Heart left ventricle (tissue), 16 donors: ENCODE results near the gene LLPH. TPM values are rescaled to one million over a fixed set of nuclear protein-coding genes. Genes with fewer than 3 reads are reported as not detected.

ENCODE experiments used
- ATAC-seq, 4 donors: fragments of 200-7000 bp; cut with Tn5 transposase; one replicate each; pipeline ENCODE4 v1.9.1; 2020 to 2022; ENCODE audit warnings: moderate library complexity in 4 of 4, mild to moderate bottlenecking in 3 of 4, moderate number of reproducible peaks in 1 of 4
- DNase-seq, 5 donors: peaks; one replicate each; pipeline ENCODE4 v3.0.0-alpha.2; 2020
- H3K27ac ChIP-seq, 12 donors: fragments of 200-600 bp; sonication (generic) in 4 of 12; one replicate each; pipeline versions ENCODE4 v1.5.0 to v1.8.0; 2016 to 2022; ENCODE audit warnings: mild to moderate bottlenecking in 2 of 12
- H3K27me3 ChIP-seq, 9 donors: fragments of 200-600 bp; sonication (generic) in 2 of 9; one replicate each; pipeline versions ENCODE4 v1.5.1 to v1.8.0; 2016 to 2022; ENCODE audit warnings: mild to moderate bottlenecking in 3 of 9
- H3K36me3 ChIP-seq, 9 donors: fragments of 200-600 bp; sonication (generic) in 2 of 9; one replicate each; pipeline versions ENCODE4 v1.5.0 to v1.8.0; 2018 to 2022; ENCODE audit warnings: mild to moderate bottlenecking in 2 of 9
- H3K4me1 ChIP-seq, 12 donors: fragments of 200-600 bp; sonication (generic) in 4 of 12; one replicate each; pipeline versions ENCODE4 v1.5.0 to v1.8.0; 2016 to 2022; ENCODE audit warnings: mild to moderate bottlenecking in 3 of 12
- H3K4me3 ChIP-seq, 12 donors: fragments of 200-600 bp; sonication (generic) in 4 of 12; one replicate each; pipeline versions ENCODE4 v1.5.0 to v1.8.0; 2017 to 2022; ENCODE audit warnings: mild to moderate bottlenecking in 9 of 12, moderate library complexity in 4 of 12
- H3K9me3 ChIP-seq, 12 donors: fragments of 200-600 bp; sonication (generic) in 4 of 12; one replicate each; pipeline versions ENCODE4 v1.5.0 to v1.8.0; 2016 to 2022; ENCODE audit warnings: mild to moderate bottlenecking in 1 of 12
- POLR2A ChIP-seq, 2 donors: fragments of 450-650 bp; IDR thresholded peaks; one replicate each; pipeline ENCODE4 v1.6.1; 2017; ENCODE audit warnings: antibody characterized with exemption in 2 of 2, mild to moderate bottlenecking in 2 of 2, moderate library complexity in 2 of 2
- WGBS, 4 donors: extraction: QIAGEN DNeasy Blood & Tissue Kit in 2 of 4; methylation state at CpG; one replicate each; pipeline versions ENCODE4 v1.1.5 to v1.1.7; 2013 to 2018; 5-methylcytosine and 5-hydroxymethylcytosine counted together
- intact Hi-C, 10 donors: fragments of 100-400 bp; cut with DNase I; formaldehyde crosslinking; loops; one replicate each; pipeline versions ENCODE4 v1.11.1 to v1.14.2; 2022
- polyA plus RNA-seq, 2 donors: library from polyadenylated mRNA; stranded (reverse); fragments of 200-250 nt; gene quantifications; one replicate each; pipeline ENCODE4 v1.2.3, GENCODE V29; 2013
- total RNA-seq, 9 donors: library from RNA; depleted of rRNA in 2 of 9; stranded (reverse); fragments of >200 nt in 2 of 9; fragmentation: NEBNext Ultra II Directional in 3 of 9; extraction: Animal tissue kit (Norgen Biotek cat#: 25700) in 3 of 9; gene quantifications; one replicate each; pipeline versions ENCODE4 v1.1.0 to v1.2.4, GENCODE V29; 2016 to 2023
- TF ChIP-seq, protein P1 (sequence below), 12 donors: fragments of 200-600 bp; sonication (generic) in 4 of 12; IDR thresholded peaks; one replicate each; pipeline versions ENCODE4 v1.5.0 to v1.8.0; 2018 to 2022; ENCODE audit warnings: antibody characterized with exemption in 12 of 12, mild to moderate bottlenecking in 5 of 12
- donor health status: ischemic (EF 13 %, LVEDD 7.1; RV severe dilation, severe dysfunction).
- donor health status: healthy with polysubstance abuse.
- donor health status: DM: no; HTN: yes; CAD: no.
- donor health status: DM: no; HTN: no; CAD: no.
- donor health status: ischemic (EF 25% LVEDD 6.9; RV normal size, moderate dysfunction).
- donor health status: ischemic (EF 25% LVEDD 5.7; RV mildly dilated, moderate dysfunction).
- donor health status: healthy.
- donor health status: DM: yes; HTN: yes; CAD: no.
- donor health status: ischemic (EF 35%, LVEDD 5.7; RV mildly dilated, moderate dysfunction).
- donor health status: nonischemic (EF 11% LVEDD 7.7; RV severe dilation, severe dysfunction).
- donor health status: DM: yes; HTN: yes; CAD: no.
- donor health status: PGD.
- donor health status: ischemic (EF 29% LVEDD 5.4; RV normal size, mild dysfunction).
- donor health status: nonischemic (EF 23%, LVEDD 6.1; RV moderate dilation, normal function).

The LLPH gene
- total and polyA plus RNA-seq, 11 donors = 5.0 to 49.1 (median 18.3) TPM

DNA sequence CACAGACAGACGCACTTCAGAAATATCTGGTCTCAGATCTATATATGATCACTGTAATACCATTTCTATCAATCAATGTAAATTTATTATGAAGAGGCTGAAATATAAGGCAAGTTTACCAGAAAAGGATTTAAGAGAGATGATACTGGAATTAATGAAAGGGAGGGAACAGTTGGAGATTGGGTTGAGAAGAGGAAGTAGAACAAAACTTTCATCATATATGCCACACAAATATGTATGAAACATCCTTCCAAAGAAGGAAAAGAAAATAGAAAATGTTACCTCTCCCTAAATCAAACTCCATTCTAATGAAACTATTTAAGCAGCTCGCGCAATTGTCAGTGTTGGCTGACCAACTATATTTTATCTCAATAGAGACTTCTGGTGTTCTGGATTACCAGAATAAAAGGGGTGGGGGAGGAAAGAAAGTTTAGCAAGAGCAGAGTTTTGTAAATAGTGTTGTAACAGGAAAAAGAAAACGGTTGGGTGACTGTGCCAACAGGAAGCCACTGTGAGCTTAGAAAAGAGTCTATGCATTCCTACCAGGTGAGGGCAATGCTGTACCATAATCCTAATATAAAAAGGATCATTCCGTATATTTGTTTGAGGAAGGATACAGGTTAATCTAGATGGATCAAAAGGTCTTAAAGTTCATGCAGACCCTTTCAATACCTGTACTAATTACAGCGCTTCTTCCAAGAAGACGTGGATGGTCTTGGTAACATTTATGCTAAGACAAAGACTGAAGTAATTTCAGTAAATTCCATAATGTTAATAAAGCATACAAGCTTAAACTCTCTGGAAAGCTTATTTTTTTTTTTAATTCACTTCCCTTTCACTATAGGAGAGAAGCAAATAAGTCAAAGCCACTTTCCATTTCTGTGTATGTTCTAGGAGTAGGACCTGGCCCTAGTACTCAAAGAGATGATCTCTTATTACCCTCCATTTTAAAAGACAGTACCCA lies 14.5 kb upstream of the LLPH start:
- intact Hi-C loops = loop anchor here in 5 of 10 donors (5.0 to 10.0 kb wide), 4 partner anchors 152 to 550 kb away; partner anchors contain the start of gene HELB (in 2 of the 5)
- peak overlapping the region in 11 of 12 donors; percentile 20 to 80 (median 62) for H3K27ac ChIP-seq

DNA sequence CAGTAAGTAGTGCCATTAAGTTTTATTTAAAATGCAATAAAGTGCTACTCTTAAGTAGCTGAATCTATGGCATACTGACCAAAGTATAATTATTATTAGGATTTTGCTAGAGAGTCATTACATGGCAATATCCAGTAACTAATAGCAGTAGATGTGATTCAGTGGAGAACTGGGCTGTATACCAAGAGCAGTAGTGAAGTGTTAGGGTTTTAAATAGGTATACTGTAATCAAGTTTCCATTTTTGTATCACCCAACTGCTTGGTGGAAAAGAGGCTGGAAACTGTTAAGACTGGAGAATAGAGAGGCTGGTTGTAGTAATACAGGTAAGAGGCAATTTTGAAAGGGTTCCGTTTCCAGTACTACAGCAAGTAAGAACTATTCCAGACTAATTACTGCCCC lies 13.3 kb upstream of the LLPH start:
- Histone ChIP-seq H3K36me3 (peaks cover 0 to 87% (median 55%) of the 10 kb centered on the region in 9 donors), H3K27me3 (no peaks in the 10 kb centered on the region), H3K4me3 (no peak overlapping the region), H3K27ac (peak overlapping the region in 10 of 12 donors; percentile 3 to 80 (median 63)), H3K9me3 (peaks cover 0 to 26% (median 16%) of the 10 kb centered on the region in 12 donors), H3K4me1 (peaks cover 3 to 51% (median 21%) of the 10 kb centered on the region in 12 donors)
- TF ChIP-seq POLR2A (IDR thresholded peaks at IDR 0.05) = no peak
- TF ChIP-seq, protein P1, sequence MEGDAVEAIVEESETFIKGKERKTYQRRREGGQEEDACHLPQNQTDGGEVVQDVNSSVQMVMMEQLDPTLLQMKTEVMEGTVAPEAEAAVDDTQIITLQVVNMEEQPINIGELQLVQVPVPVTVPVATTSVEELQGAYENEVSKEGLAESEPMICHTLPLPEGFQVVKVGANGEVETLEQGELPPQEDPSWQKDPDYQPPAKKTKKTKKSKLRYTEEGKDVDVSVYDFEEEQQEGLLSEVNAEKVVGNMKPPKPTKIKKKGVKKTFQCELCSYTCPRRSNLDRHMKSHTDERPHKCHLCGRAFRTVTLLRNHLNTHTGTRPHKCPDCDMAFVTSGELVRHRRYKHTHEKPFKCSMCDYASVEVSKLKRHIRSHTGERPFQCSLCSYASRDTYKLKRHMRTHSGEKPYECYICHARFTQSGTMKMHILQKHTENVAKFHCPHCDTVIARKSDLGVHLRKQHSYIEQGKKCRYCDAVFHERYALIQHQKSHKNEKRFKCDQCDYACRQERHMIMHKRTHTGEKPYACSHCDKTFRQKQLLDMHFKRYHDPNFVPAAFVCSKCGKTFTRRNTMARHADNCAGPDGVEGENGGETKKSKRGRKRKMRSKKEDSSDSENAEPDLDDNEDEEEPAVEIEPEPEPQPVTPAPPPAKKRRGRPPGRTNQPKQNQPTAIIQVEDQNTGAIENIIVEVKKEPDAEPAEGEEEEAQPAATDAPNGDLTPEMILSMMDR (IDR thresholded peaks at IDR 0.05) = no peak
- WGBS, 4 donors = 64 to 71% (median 66%) methylated on average over 1 of the region's 1 CpG
- intact Hi-C loops = loop anchor here in 4 of 10 donors (10.0 kb wide), 3 partner anchors 161 to 551 kb away; partner anchors contain the start of gene HELB (in 2 of the 4)
- peak; percentile 78 to 91 (median 90) for ATAC-seq
- no peak for DNase-seq

More for the DNA sequence above, 14.5 kb upstream of the LLPH start:
- Histone ChIP-seq H3K4me3 (no peak overlapping the region), H3K9me3 (peaks cover 0 to 24% (median 16%) of the 10 kb centered on the region in 12 donors), H3K27me3 (no peaks in the 10 kb centered on the region), H3K4me1 (peaks cover 3 to 42% (median 19%) of the 10 kb centered on the region in 12 donors), H3K36me3 (peaks cover 0 to 80% (median 56%) of the 10 kb centered on the region in 9 donors)
- ATAC-seq (peak; percentile 56 to 86 (median 84)), DNase-seq (peak in 2 of 5 donors; percentile 32 to 46)
- WGBS, 4 donors = 40 to 52% (median 41%) methylated on average over 7 of the region's 7 CpGs
- TF ChIP-seq, protein P1 (IDR thresholded peaks at IDR 0.05) = peak in 11 of 12 donors; percentile 45 to 77 (median 68)
- no peak for TF ChIP-seq POLR2A (IDR thresholded peaks at IDR 0.05)

DNA sequence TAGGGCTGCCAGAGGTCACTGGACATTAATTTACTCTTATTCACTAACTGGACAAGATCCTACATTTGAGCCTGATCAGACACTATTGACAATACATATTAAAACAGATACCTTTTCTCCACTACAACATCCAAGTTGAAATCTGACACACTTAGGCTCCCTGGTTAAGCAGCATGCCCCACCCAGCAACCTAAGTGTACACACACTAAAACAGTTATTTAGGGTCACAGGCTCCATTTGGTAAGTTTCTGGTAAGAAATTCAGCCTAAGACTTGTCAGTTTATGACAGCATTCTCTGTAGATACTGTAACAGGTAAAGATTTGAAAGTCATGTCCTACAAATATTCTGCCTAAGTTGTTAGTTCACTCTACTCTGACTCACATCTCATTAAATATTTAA lies 12.3 kb upstream of the LLPH start:
- H3K27me3 ChIP-seq = no peaks in the 10 kb centered on the region
- no peak for TF ChIP-seq POLR2A (IDR thresholded peaks at IDR 0.05)
- TF ChIP-seq, protein P1 (IDR thresholded peaks at IDR 0.05) = no peak
- no peak for ATAC-seq
- peaks cover 0 to 86% (median 55%) of the 10 kb centered on the region in 9 donors for H3K36me3 ChIP-seq
- DNase-seq = no peak
- H3K4me3 ChIP-seq = no peak overlapping the region
- intact Hi-C loops = loop anchor here in 4 of 10 donors (10.0 kb wide), 3 partner anchors 162 to 552 kb away; partner anchors contain the start of gene HELB (in 2 of the 4)
- peaks cover 3 to 52% (median 22%) of the 10 kb centered on the region in 12 donors for H3K4me1 ChIP-seq
- H3K27ac ChIP-seq = peak overlapping the region in 8 of 12 donors; percentile 5 to 80 (median 66)
- H3K9me3 ChIP-seq = peaks cover 0 to 26% (median 16%) of the 10 kb centered on the region in 12 donors

DNA sequence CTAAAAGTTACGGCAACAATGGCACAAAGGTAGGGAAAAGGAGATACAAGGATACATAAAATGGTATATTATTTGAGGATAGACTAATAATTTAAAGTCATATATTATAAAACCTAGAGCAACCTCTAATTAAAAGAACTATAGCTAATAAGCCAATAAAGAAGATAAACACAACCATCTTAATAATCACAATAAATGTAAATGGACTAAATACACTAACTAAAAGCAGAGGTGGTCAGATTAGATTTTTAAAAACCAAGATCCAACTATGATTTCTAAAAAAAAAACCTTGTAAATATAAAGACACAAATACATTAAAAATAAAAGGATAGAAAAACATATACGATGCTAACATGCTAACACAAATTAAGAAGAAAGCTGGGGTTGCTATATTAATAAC lies 10.7 kb upstream of the LLPH start:
- DNase-seq = no peak
- 96 to 99% (median 98%) methylated on average over 2 of the region's 2 CpGs for WGBS, 4 donors
- peaks cover 3 to 52% (median 21%) of the 10 kb centered on the region in 12 donors for H3K4me1 ChIP-seq

More for the DNA sequence above, 10.7 kb upstream of the LLPH start:
- intact Hi-C loops = loop anchor here in 4 of 10 donors (10.0 kb wide), 3 partner anchors 164 to 554 kb away; partner anchors contain the start of gene HELB (in 2 of the 4)
- Histone ChIP-seq H3K4me3 (no peak overlapping the region), H3K27ac (no peak overlapping the region), H3K27me3 (no peaks in the 10 kb centered on the region), H3K36me3 (peaks cover 0 to 86% (median 55%) of the 10 kb centered on the region in 9 donors), H3K9me3 (peaks cover 0 to 26% (median 16%) of the 10 kb centered on the region in 12 donors)
- TF ChIP-seq POLR2A (IDR thresholded peaks at IDR 0.05) = no peak
- TF ChIP-seq, protein P1 (IDR thresholded peaks at IDR 0.05) = no peak
- no peak for ATAC-seq
